Stimulated activated CD4-positive, alpha-beta T cell treated with anti-CD3 and anti-CD28 coated beads, Interleukin-15, amount 100 ng/mL, for 48 hours (primary cell): Measurements from ENCODE around the gene PSMD9.
"Not testable (repeated sequence)": the region's sequence is repeated elsewhere in the genome, so short reads cannot be mapped to it uniquely, and the experiment has no call there.

ENCODE experiments used
- DNase-seq, 2 donors: peaks; one replicate each; pipeline ENCODE4 v3.0.0-alpha.2; 2020; ENCODE audit warnings: low read depth in 2 of 2

The PSMD9 gene

GRCh38 chr12:121873216-121873569 lies 15.4 kb upstream of the PSMD9 start:
- DNase-seq, result no peak

DNA sequence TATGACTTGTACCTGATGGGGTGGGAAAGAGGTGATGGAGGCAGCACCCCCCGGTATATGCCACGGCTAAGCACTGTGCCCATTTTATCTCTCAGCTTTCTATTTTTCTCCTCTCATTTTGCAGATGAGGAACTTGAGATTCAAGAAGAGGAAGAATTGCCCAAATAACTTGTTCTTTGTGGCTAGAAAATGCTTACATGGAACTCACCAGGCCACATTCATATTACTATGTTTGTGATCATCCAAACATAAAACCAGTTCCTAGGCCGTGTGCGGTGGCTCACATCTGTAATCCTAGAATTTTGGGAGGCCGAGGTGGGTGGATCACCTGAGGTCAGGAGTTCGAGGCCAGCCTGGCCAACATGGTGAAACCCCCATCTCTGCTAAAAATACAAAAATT lies 14.5 kb upstream of the PSMD9 start:
- no peak for DNase-seq

DNA sequence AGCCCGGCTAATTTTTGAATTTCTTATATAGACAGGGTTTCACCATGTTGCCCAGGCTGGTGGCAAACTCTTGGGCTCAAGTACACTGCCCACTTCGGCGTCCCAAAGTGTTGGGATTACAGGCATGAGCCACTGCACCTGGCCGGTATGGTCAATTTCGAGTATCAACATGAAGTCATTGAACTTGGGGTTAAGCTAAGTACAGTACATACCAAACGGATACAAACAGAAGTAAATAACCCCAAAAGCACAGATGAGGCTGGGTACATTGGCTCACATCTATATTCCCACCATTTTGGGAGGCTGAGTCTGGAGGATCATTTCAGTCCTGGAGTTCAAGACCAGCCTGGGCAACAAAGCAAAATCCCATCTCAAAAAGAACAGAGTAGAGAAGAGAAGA lies 13.0 kb upstream of the PSMD9 start:
- DNase-seq, result no peak

- not testable (repeated sequence) for DNase-seq
Measured at GRCh38 chr12:121876080-121876447, 12.5 kb upstream of the PSMD9 start.

DNA sequence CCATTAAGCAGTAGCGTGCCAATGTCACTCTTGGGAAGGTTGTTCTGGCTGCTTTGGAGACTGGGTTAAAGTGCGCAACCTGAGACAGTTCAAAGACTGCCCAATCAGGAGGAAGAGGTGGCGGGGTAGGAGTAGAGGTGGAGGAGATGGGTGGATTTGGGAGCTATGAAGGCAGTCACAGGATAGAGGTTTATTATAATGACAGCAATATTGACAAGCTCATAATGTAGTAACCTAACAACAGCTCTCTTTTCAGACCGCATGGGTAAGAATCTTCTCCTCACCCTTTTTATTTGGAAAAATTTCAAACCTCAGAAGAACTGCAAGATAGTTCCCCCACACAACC lies 5.3 kb upstream of the PSMD9 start:
- no peak for DNase-seq

- not testable (repeated sequence) for DNase-seq
Measured at GRCh38 chr12:121885129-121885528, 3.5 kb upstream of the PSMD9 start.

- DNase-seq, result no peak
Measured at GRCh38 chr12:121888083-121888477, 510 bp upstream of the PSMD9 start.

GRCh38 chr12:121889274-121889624 lies 659 bp downstream of the PSMD9 start:
- no peak for DNase-seq

DNA sequence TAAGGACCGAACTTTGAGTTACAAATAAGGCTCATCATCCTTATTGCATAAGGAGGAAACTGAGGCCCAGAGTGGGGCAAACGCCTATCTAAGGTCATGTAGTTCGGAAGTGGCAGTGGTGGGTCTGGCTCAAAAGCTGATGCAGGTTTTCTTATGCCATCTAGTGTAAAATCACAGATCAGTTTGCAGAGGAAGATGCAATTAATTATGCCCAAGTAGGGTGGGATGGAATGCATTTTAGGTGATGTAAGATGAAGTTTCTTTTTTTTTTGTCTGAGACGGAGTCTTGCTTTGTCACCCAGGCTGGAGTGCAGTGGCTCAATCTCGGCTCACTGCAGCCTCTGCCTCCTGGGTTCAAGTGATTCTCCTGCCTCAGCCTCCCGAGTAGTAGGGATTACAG lies 1.1 kb downstream of the PSMD9 start:
- not testable (repeated sequence) for DNase-seq

GRCh38 chr12:121892673-121893561 lies 4.3 kb downstream of the PSMD9 start:
- no peak for DNase-seq

DNA sequence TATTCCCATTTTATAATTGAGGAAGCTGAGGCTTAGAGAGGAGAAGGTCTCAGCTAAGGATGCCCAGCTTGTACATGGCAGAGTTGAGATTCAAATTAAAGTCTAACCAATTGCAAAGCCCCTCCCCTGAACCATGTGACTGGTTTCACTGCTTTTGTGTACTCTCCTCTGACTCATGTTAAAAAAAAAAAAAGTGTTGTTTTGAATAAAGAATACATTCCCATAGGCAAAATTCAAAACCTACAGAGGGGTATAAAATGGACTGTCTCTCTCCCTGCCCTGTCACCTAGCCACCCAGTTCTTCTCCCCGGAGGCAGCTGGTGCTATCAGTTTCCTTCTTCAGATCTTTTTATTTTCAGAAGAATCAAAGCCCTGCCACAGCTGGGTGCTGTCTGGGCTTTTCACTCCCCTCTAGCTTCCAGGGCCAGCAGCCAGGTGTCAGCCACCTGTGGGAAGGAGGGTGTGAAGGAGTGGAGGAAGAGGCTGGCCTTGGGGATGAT lies 5.4 kb downstream of the PSMD9 start:
- DNase-seq, result no peak

- DNase-seq, result no peak
Measured at GRCh38 chr12:121894633-121895032, 6.0 kb downstream of the PSMD9 start.

DNA sequence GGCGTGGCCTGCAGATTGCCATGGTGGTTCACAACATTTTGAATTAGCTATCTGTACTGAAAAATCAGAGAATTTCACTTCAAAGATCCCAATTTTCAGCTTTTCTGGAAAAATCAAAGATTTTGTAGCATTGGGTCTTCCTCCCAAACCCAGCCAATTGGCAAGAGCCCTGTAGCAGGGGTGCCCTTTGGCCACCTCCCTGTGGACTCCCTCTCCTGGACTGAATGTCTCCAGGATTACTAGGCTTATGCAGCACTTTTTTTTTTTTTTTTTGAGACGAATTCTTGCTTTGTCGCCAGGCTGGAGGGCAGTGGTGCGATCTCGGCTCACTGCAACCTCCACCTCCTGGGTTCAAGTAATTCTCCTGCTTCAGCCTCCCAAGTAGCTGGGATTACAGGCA lies 9.7 kb downstream of the PSMD9 start:
- DNase-seq, result no peak

- DNase-seq, result no peak
Measured at GRCh38 chr12:121899590-121899989, 11.0 kb downstream of the PSMD9 start.

GRCh38 chr12:121903202-121903601 lies 14.6 kb downstream of the PSMD9 start:
- no peak for DNase-seq

DNA sequence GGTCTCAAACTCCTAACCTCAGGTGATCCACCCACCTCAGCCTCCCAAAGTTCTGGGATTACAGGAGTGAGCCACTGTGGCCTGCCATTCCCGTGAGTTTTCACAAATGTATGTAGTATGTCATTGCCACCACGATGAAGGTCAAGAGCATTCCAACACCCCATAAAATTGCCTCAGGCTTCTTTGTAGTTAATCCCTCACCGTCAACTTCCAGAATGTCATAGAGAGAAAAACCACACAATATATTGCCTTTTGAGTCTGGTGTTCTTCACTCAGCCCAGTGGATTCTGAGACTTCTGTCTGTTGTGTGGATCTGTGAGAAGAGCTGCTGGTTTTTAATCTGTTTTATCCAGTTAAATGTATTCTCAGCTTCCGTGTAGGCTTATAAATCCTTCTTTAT lies 17.2 kb downstream of the PSMD9 start:
- no peak for DNase-seq

GRCh38 chr12:121908702-121909101 lies 20.1 kb downstream of the PSMD9 start:
- DNase-seq, result no peak

- DNase-seq, result no peak
Measured at GRCh38 chr12:121911824-121912585, 23.4 kb downstream of the PSMD9 start.

GRCh38 chr12:121915841-121916321 lies 27.3 kb downstream of the PSMD9 start:
- no peak for DNase-seq

- no peak for DNase-seq
Measured at GRCh38 chr12:121916719-121917118, 28.1 kb downstream of the PSMD9 start.

- peak; percentile 94 to 97 for DNase-seq
Measured at GRCh38 chr12:121917950-121918678, 29.5 kb downstream of the PSMD9 start, which contains the start of gene CFAP251. CFAP251 (plus strand) TSS chr12:121918592; CDS start chr12:121921306, 2,714 bp downstream.

DNA sequence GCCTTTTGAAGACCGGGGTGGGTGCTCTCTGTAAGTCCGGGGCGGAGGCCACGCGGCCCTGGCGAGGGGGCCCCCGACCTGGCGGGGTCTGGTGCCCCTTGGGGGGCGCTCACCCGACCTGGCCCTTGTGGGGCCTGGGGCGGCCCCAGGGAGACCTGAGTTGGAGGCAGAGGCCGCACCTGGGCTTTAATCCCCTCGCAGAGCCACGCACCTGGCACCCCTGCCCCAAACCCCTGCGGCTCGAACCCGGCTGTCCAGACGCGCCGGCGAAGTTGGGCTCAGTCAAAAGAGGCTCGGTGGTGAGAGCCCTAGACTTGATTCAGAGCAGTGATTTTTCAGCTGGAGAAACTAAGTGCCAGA lies 30.1 kb downstream of the PSMD9 start:
- DNase-seq, result no peak
